IMR-90 (cell line): ENCODE results near the gene SUPT20HL2. TPM values are rescaled to one million over a fixed set of nuclear protein-coding genes. Genes with fewer than 3 reads are reported as not detected.
"Not testable (repeated sequence)": the region's sequence is repeated elsewhere in the genome, so short reads cannot be mapped to it uniquely, and the experiment has no call there.

Experiments
- ATAC-seq: fragments of 200-7000 bp; cut with Tn5 transposase; 2 replicates; pipeline ENCODE4 v1.9.1; 2020; ENCODE audit warnings: low read depth, mild to moderate bottlenecking, moderate library complexity
- Bru-seq: library from RNA; stranded (reverse); fragments of 400-500 nt; gene quantifications from one replicate; lab custom pipeline; 2021; lab: Mats Ljungman, UMichigan
- BruChase-seq, 2 experiments: library from RNA; stranded (reverse); fragments of 400-500 nt; gene quantifications; one replicate each; lab custom pipeline; 2021; lab: Mats Ljungman, UMichigan
- BruUV-seq: library from RNA; stranded (reverse); fragments of 400-500 nt; replicated peaks from 2 replicates; lab custom pipeline; 2021; lab: Mats Ljungman, UMichigan
- CTCF ChIA-PET: fragments of 300-600 bp; formaldehyde crosslinking; extraction: SDS; loops from one replicate; lab custom pipeline; 2021; ENCODE audit warnings: antibody characterized with exemption; lab: Yijun Ruan, JAX
- POLR2A ChIA-PET: fragments of 300-600 bp; sonication (Branson Sonifier 250); formaldehyde crosslinking; loops from one replicate; lab custom pipeline; 2022; ENCODE audit warnings: antibody characterized with exemption; ENCODE audit not compliant: unreplicated experiment; lab: Charles Lee
- DNase-seq: peaks from one replicate; pipeline ENCODE4 v3.0.0; 2013
- H2AFZ ChIP-seq: replicated peaks from 2 replicates; pipeline ENCODE3; 2013; ENCODE audit warnings: low read length, mild to moderate bottlenecking; ENCODE audit not compliant: poor library complexity
- H2AK5ac ChIP-seq: 2 replicates; pipeline ENCODE4 v1.6.1; 2013; ENCODE audit warnings: low read depth, low read length, inconsistent platforms
- H2AK9ac ChIP-seq: replicated peaks from 2 replicates; pipeline ENCODE3; 2013; ENCODE audit warnings: mild to moderate bottlenecking, low read depth, low read length, moderate library complexity; ENCODE audit not compliant: poor library complexity
- H2BK120ac ChIP-seq: 2 replicates; pipeline ENCODE4 v1.6.1; 2013; ENCODE audit warnings: low read depth, low read length, inconsistent platforms
- H2BK15ac ChIP-seq: 3 replicates; pipeline ENCODE4 v1.6.1; 2013; ENCODE audit warnings: low read depth, low read length, inconsistent platforms
- H2BK20ac ChIP-seq: 2 replicates; pipeline ENCODE4 v1.6.1; 2013; ENCODE audit warnings: low read depth, mild to moderate bottlenecking, inconsistent platforms, low read length, moderate library complexity
- H2BK5ac ChIP-seq: 2 replicates; pipeline ENCODE4 v1.6.1; 2013; ENCODE audit warnings: mild to moderate bottlenecking, low read depth, low read length, inconsistent platforms; ENCODE audit not compliant: poor library complexity, severe bottlenecking
- H3K14ac ChIP-seq: replicated peaks from 2 replicates; pipeline ENCODE4 v1.6.1; 2013; ENCODE audit warnings: low read depth, low read length, inconsistent platforms
- H3K18ac ChIP-seq: 2 replicates; pipeline ENCODE4 v1.6.1; 2013; ENCODE audit warnings: low read depth, low read length, control low read depth
- H3K23ac ChIP-seq: 2 replicates; pipeline ENCODE4 v1.6.1; 2013; ENCODE audit warnings: low read depth, low read length, inconsistent platforms
- H3K27ac ChIP-seq: 2 replicates; pipeline ENCODE4 v1.5.1; 2013; ENCODE audit warnings: mild to moderate bottlenecking, control low read depth, low read length; ENCODE audit not compliant: insufficient read depth
- H3K27me3 ChIP-seq: 2 replicates; pipeline ENCODE4 v1.6.1; 2013; ENCODE audit warnings: low read length; ENCODE audit not compliant: control insufficient read depth, insufficient read depth
- H3K36me3 ChIP-seq: 2 replicates; pipeline ENCODE4 v1.6.1; 2013; ENCODE audit warnings: low read length, mixed read lengths; ENCODE audit not compliant: control insufficient read depth, insufficient read depth
- H3K4ac ChIP-seq: 2 replicates; pipeline ENCODE4 v1.6.1; 2013; ENCODE audit warnings: low read depth, low read length, inconsistent platforms
- H3K4me1 ChIP-seq: 2 replicates; pipeline ENCODE4 v1.6.1; 2013; ENCODE audit warnings: low read length, mixed read lengths; ENCODE audit not compliant: control insufficient read depth, insufficient read depth
- H3K4me2 ChIP-seq: 2 replicates; pipeline ENCODE4 v1.6.1; 2013; ENCODE audit warnings: low read depth, mild to moderate bottlenecking, control low read depth, low read length, moderate library complexity
- H3K4me3 ChIP-seq: 2 replicates; pipeline ENCODE4 v1.5.1; 2013; ENCODE audit warnings: low read depth, mild to moderate bottlenecking, control low read depth, low read length, moderate library complexity; ENCODE audit not compliant: insufficient read depth
- H3K56ac ChIP-seq: 2 replicates; pipeline ENCODE4 v1.6.1; 2013; ENCODE audit warnings: low read length, inconsistent platforms; ENCODE audit not compliant: insufficient read depth; ENCODE audit errors: extremely low read depth
- H3K79me1 ChIP-seq, 2 experiments: 2 replicates each; pipeline ENCODE4 v1.6.1; 2013; ENCODE audit warnings: low read length in 2 of 2, inconsistent platforms in 1 of 2, low read depth in 1 of 2
- H3K9ac ChIP-seq: 2 replicates; pipeline ENCODE4 v1.6.1; 2013; ENCODE audit warnings: low read depth, low read length, control low read depth
- H3K9me1 ChIP-seq: 2 replicates; pipeline ENCODE4 v1.6.1; 2013; ENCODE audit warnings: low read length, inconsistent platforms; ENCODE audit not compliant: insufficient read depth
- H3K9me3 ChIP-seq: 2 replicates; pipeline ENCODE4 v1.6.1; 2013; ENCODE audit warnings: low read length; ENCODE audit not compliant: control insufficient read depth, insufficient read depth
- H4K20me1 ChIP-seq: 2 replicates; pipeline ENCODE4 v1.6.1; 2013; ENCODE audit warnings: low read length, inconsistent platforms; ENCODE audit not compliant: insufficient read depth
- H4K5ac ChIP-seq: 2 replicates; pipeline ENCODE4 v1.6.1; 2013; ENCODE audit warnings: mild to moderate bottlenecking, low read depth, low read length, control low read depth
- H4K8ac ChIP-seq, 2 experiments: 2 replicates each; pipeline ENCODE4 v1.6.1; 2013; ENCODE audit warnings: low read depth in 2 of 2, low read length in 2 of 2, control low read depth in 1 of 2, inconsistent platforms in 1 of 2
- H4K91ac ChIP-seq: 2 replicates; pipeline ENCODE4 v1.6.1; 2013; ENCODE audit warnings: low read depth, low read length, inconsistent platforms; ENCODE audit not compliant: insufficient read depth
- BHLHE40 ChIP-seq: fragments of 150-350 bp; IDR thresholded peaks from 2 replicates; pipeline ENCODE4 v1.6.1; 2016; ENCODE audit warnings: mild to moderate bottlenecking, low read depth, low read length
- POLR2A ChIP-seq: IDR thresholded peaks from 2 replicates; pipeline ENCODE4 v1.6.1; 2012; ENCODE audit warnings: mild to moderate bottlenecking, low read depth, low read length
- RFX5 ChIP-seq: IDR thresholded peaks from 2 replicates; pipeline ENCODE4 v1.8.0; 2012; ENCODE audit warnings: low read depth, mild to moderate bottlenecking, low read length, moderate library complexity
- SMC3 ChIP-seq: fragments of 150-350 bp; IDR thresholded peaks from 2 replicates; pipeline ENCODE4 v1.6.1; 2016; ENCODE audit warnings: low read depth, mild to moderate bottlenecking, antibody characterized with exemption, low read length, moderate library complexity
- WGBS, 2 experiments: methylation state at CpG; one replicate each; pipeline versions ENCODE4 v1.1.5 to v1.1.7; 2013; ENCODE audit warnings: missing lambda C conversion rate in 2 of 2; ENCODE audit not compliant: insufficient read length in 1 of 2; ENCODE audit errors: extremely low coverage in 2 of 2; 5-methylcytosine and 5-hydroxymethylcytosine counted together
- dilution Hi-C: fragments of 300-500 bp; cut with HindIII; formaldehyde crosslinking; loops from one replicate; pipeline ENCODE4 v1.14.3; 2018; ENCODE audit warnings: low sequenced_read_pairs; ENCODE audit not compliant: unreplicated experiment
- in situ Hi-C: fragments of 300-500 bp; cut with MboI; formaldehyde crosslinking; loops from 3 replicates; pipeline ENCODE4 v1.14.3; 2019; ENCODE audit warnings: low sequenced_read_pairs, inconsistent platforms, mixed read lengths
- intact Hi-C: fragments of 100-400 bp; cut with micrococcal nuclease; formaldehyde crosslinking; loops from 2 replicates; pipeline ENCODE4 v1.10.0; 2022
- long read RNA-seq: library from polyadenylated mRNA; unstranded; transcript quantifications from one replicate; pipeline ENCODE4 v2.0.0, GENCODE V29; 2021; ENCODE audit not compliant: unreplicated experiment
- polyA plus RNA-seq, 3 experiments: library from polyadenylated mRNA; depleted of rRNA; stranded (reverse); fragments of >200 nt; gene quantifications; 2 replicates each; pipeline ENCODE4 v1.2.3, GENCODE V29; 2012; ENCODE audit warnings: low replicate concordance in 1 of 3
- total RNA-seq: library from RNA; depleted of rRNA; stranded (reverse); fragments of >200 nt; gene quantifications from 2 replicates; pipeline ENCODE4 v1.2.3, GENCODE V29; 2012; rRNA removed

Gene SUPT20HL2
- not detected in 2 replicates for total RNA-seq
- polyA plus RNA-seq (2012; rRNA removed) = not detected in 2 replicates
- polyA plus RNA-seq (2012; cell fraction: cytosol; rRNA removed) = 0.01 TPM in 1 of 2 replicates, not detected in the other
- polyA plus RNA-seq (2012; cell fraction: nucleus; rRNA removed; ENCODE audit: low replicate concordance) = not detected in 2 replicates
- Bru-seq, nascent RNA = not detected
- BruChase-seq, experiment 1, labeled RNA remaining after a 6-hour chase = not detected
- not detected for BruChase-seq, experiment 2, labeled RNA remaining after a 2-hour chase
- long read RNA-seq = 0 reads

DNA sequence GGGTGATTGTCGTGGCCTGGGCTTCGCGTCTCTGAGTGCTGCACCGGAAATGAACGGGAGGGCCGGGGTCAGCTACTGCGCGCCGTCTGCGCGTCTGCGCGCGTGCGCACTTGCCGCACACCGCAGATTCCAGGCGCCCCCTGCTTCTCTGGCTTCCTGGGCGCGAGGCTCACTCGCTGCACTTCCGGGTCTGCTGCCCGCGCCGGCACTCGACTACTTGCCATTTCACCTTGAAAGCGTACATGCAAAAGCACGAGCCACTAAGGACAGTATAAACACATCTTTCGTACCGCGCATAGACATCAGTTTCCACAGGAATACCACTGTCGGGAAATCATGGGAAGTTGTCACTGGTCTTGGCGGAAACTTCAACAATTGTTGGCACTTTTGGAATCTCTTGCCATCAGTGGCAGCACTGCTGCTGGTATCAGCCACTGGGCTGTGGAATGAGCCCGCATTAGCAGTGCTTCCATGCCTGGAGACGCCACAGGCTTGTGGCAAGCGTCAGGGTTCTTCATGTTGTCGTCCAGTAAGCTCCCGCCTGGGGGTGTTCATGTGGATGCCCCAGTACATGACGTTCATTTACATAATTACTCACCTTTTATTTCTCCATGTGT lies at the start of gene SUPT20HL2:
Gene SUPT20HL2, minus strand, starts transcription at position 51 of the 617 bp plus-strand sequence. CDS start 754 bp downstream, outside the sequence.
- ATAC-seq = no peak
- no peak within 1 kb of the TSS for H3K27ac ChIP-seq
- no peak within 1 kb of the TSS for H3K14ac ChIP-seq

DNA sequence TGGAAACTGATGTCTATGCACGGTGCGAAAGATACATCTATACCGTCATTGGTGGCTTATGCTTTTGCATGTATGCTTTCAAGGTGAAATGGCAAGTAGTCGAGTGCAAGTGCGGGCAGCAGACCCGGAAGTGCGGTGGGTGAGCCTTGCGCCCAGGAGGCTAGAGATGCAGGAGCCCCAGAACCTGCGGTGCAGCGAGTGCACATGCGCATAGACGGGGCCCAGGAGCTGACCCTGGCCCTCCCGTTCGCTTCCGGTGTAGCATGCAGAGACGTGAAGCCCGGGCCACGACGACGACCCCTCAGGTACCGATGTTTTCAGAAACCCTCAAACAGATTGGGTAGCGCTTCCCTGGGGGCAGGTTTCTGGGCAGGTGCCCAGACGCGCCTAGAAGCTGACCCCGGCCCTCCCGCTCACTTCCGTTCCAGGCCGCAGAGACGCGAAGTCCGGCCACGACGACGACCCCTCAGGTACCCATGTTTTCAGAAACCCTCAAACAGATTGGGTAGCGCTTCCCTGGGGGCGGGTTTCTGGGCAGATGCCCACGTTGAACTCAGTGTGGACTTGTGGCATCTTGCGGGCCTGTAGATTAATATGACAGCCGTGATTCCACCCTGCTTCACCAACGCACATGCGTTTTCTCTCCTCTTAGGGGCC lies 48.3 kb upstream of the SUPT20HL2 start:
- POLR2A ChIA-PET, CTCF ChIA-PET, dilution Hi-C loops: not testable (repeated sequence)

More for the DNA sequence above, at the start of gene SUPT20HL2:
- ChIA-PET POLR2A (interaction anchor here (0.6 kb wide), 1 partner anchor 628 kb away, joined by 3 read pairs; no protein-coding TSS in a partner anchor), CTCF (no interaction called here)
- Histone ChIP-seq H2AK5ac (no peak within 1 kb of the TSS), H3K4ac (no peak within 1 kb of the TSS), H2BK120ac (no peak within 1 kb of the TSS), H2BK5ac (no peak within 1 kb of the TSS), H3K4me1 (no peaks in the 10 kb centered on the region), H4K20me1 (no peaks in the 10 kb centered on the region), H3K9me3 (no peaks in the 10 kb centered on the region), H4K5ac (no peak within 1 kb of the TSS), H2BK15ac (no peak within 1 kb of the TSS), H3K79me1 (no peaks in the 10 kb centered on the region), H2AK9ac (no peak within 1 kb of the TSS), H3K9me1 (no peaks in the 10 kb centered on the region), H3K23ac (no peak within 1 kb of the TSS), H3K18ac (no peak within 1 kb of the TSS), H2AFZ (no peak within 1 kb of the TSS), H3K9ac (no peak within 1 kb of the TSS), H3K27me3 (peaks cover 14% of the 10 kb centered on the region), H4K91ac (no peak within 1 kb of the TSS), H3K4me2 (no peak within 1 kb of the TSS), H3K36me3 (no peaks in the 10 kb centered on the region), H3K56ac (no peak within 1 kb of the TSS), H4K8ac (no peak within 1 kb of the TSS), H3K4me3 (no peak within 1 kb of the TSS), H2BK20ac (no peak within 1 kb of the TSS)
- dilution Hi-C loops (no loop called here), in situ Hi-C loops (no loop called here), intact Hi-C loops (no loop called here)
- 92% methylated on average over 25 of the region's 39 CpGs; no CpG with 5 or more reads in 1 of the 2 experiments for WGBS, 2 experiments
- DNase-seq = no peak
- TF ChIP-seq POLR2A (no peak), SMC3 (no peak), BHLHE40 (no peak), RFX5 (no peak)
- no TSS peak for BruUV-seq

More for the DNA sequence above, 48.3 kb upstream of the SUPT20HL2 start:
- H2AFZ ChIP-seq, H3K79me1 ChIP-seq, H3K9ac ChIP-seq, ATAC-seq, H4K8ac ChIP-seq, H3K4ac ChIP-seq, H3K27ac ChIP-seq, H3K9me1 ChIP-seq, H3K4me3 ChIP-seq, H4K20me1 ChIP-seq, H3K27me3 ChIP-seq, H2BK120ac ChIP-seq, H3K14ac ChIP-seq, H3K9me3 ChIP-seq, H3K23ac ChIP-seq, H3K56ac ChIP-seq, H2AK5ac ChIP-seq, H3K4me1 ChIP-seq, H2BK15ac ChIP-seq, H3K4me2 ChIP-seq, intact Hi-C loops, H3K18ac ChIP-seq, H4K5ac ChIP-seq, DNase-seq, BruUV-seq, H2AK9ac ChIP-seq, H2BK20ac ChIP-seq, H3K36me3 ChIP-seq, in situ Hi-C loops, H4K91ac ChIP-seq, H2BK5ac ChIP-seq: not testable (repeated sequence)
- 86% methylated on average over 10 of the region's 41 CpGs; no CpG with 5 or more reads in 1 of the 2 experiments for WGBS, 2 experiments
